Muscle of leg (tissue), 11 donors: ENCODE measurements around the gene CLIP1. TPM values are rescaled to one million over a fixed set of nuclear protein-coding genes. Genes with fewer than 3 reads are reported as not detected.
"Not testable (repeated sequence)": the region's sequence is repeated elsewhere in the genome, so short reads cannot be mapped to it uniquely, and the experiment has no call there.

Source experiments
- DNase-seq: peaks from one replicate; pipeline ENCODE4 v3.0.0; 2013
- H3K27ac ChIP-seq: one replicate; pipeline ENCODE4 v1.5.1; 2013; ENCODE audit warnings: mild to moderate bottlenecking, low read length, control low read depth
- H3K27me3 ChIP-seq: one replicate; pipeline ENCODE4 v1.6.1; 2013; ENCODE audit warnings: low read length; ENCODE audit not compliant: control insufficient read depth, insufficient read depth
- H3K36me3 ChIP-seq: one replicate; pipeline ENCODE4 v1.6.1; 2013; ENCODE audit warnings: low read length; ENCODE audit not compliant: control insufficient read depth, insufficient read depth
- H3K4me1 ChIP-seq: one replicate; pipeline ENCODE4 v1.6.1; 2013; ENCODE audit warnings: low read length; ENCODE audit not compliant: control insufficient read depth, insufficient read depth
- H3K4me3 ChIP-seq: one replicate; pipeline ENCODE4 v1.5.1; 2013; ENCODE audit warnings: low read length, control low read depth
- H3K9me3 ChIP-seq: replicated peaks from 2 replicates; pipeline ENCODE4 v1.6.1; 2013; ENCODE audit warnings: low read depth, low read length; ENCODE audit not compliant: control insufficient read depth
- WGBS: methylation state at CpG from one replicate; pipeline ENCODE4 v1.1.5; 2013; ENCODE audit warnings: missing lambda C conversion rate; ENCODE audit not compliant: insufficient coverage; 5-methylcytosine and 5-hydroxymethylcytosine counted together
- polyA plus RNA-seq, 8 donors: library from polyadenylated mRNA; unstranded; fragments of 120-200 nt; gene quantifications; one replicate each; pipeline versions ENCODE4 v1.2.1 to v1.2.3, GENCODE V29; 2013; ENCODE audit warnings: inconsistent platforms in 1 of 8, low replicate concordance in 1 of 8; ENCODE audit not compliant: insufficient read length in 8 of 8, insufficient read depth in 1 of 8
- total RNA-seq: library from RNA; stranded (reverse); fragments of 120-200 nt; gene quantifications from one replicate; pipeline ENCODE4 v1.2.4, GENCODE V29; 2013

Gene CLIP1
- total and polyA plus RNA-seq, 9 donors, result 16.6 to 28.3 (median 20.6) TPM

DNA sequence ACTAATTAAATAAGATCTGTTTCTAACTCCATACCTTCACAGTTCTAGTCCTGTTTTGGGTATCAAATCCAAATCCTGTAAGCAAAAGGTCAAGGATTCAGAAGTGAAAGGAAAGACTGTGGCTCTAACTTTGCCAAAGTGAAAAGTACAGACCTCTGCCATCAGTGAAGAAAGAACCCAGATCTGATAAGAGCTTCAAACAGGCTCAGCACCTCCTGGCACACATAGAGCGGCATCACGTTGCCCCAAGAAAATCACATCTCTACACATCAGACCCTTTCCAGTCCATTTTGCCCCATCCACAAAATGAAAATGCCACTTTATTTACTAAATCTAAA lies 23.2 kb downstream of the CLIP1 start:
- no peaks in the 10 kb centered on the region for H3K27me3 ChIP-seq
- no peak overlapping the region for H3K4me3 ChIP-seq
- H3K36me3 ChIP-seq, result peaks cover 4% of the 10 kb centered on the region
- no peak for DNase-seq
- no CpG with 5 or more reads among the region's 2 CpGs for WGBS
- peaks cover 10% of the 10 kb centered on the region for H3K4me1 ChIP-seq
- no peak overlapping the region for H3K27ac ChIP-seq
- H3K9me3 ChIP-seq, result no peaks in the 10 kb centered on the region

DNA sequence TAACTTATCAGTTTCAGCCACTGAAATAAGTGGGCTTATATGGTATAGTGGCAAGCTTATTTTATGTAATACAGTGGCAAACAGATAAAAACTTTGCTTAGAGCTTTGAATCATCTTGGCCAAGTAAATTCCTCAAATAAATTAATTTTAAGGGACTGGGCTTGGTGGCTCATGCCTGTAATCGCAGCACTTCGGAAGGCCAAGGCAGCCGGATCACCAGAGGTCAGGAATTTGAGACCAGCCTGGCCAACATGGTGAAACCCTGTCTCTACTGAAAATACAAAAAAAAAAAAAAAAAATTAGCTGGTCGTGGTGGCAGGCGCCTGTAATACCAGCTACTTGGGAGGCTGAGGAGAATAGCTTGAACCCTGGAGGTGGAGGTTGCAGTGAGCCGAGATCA lies 24.5 kb downstream of the CLIP1 start:
- H3K27ac ChIP-seq, H3K27me3 ChIP-seq, H3K36me3 ChIP-seq, DNase-seq, H3K4me3 ChIP-seq, H3K9me3 ChIP-seq: not testable (repeated sequence)
- 90% methylated on average over 2 of the region's 6 CpGs for WGBS
- peaks cover 10% of the 10 kb centered on the region for H3K4me1 ChIP-seq

GRCh38 chr12:122395319-122395718 lies 27.1 kb downstream of the CLIP1 start:
- 52% methylated on average over 2 of the region's 3 CpGs for WGBS
- no peak overlapping the region for H3K4me3 ChIP-seq
- H3K4me1 ChIP-seq, result peaks cover 9% of the 10 kb centered on the region
- H3K36me3 ChIP-seq, result peaks cover 2% of the 10 kb centered on the region
- no peak overlapping the region for H3K27ac ChIP-seq
- DNase-seq, result no peak
- no peaks in the 10 kb centered on the region for H3K9me3 ChIP-seq
- no peaks in the 10 kb centered on the region for H3K27me3 ChIP-seq

GRCh38 chr12:122394626-122395194 lies 27.8 kb downstream of the CLIP1 start:
- Histone ChIP-seq H3K36me3 (peaks cover 3% of the 10 kb centered on the region), H3K9me3 (no peaks in the 10 kb centered on the region), H3K4me1 (peaks cover 2% of the 10 kb centered on the region), H3K27me3 (no peaks in the 10 kb centered on the region), H3K27ac (no peak overlapping the region), H3K4me3 (no peak overlapping the region)
- DNase-seq, result no peak
- no CpG with 5 or more reads among the region's 15 CpGs for WGBS

- Histone ChIP-seq H3K4me1 (no peaks in the 10 kb centered on the region), H3K27me3 (no peaks in the 10 kb centered on the region), H3K27ac (no peak overlapping the region), H3K4me3 (no peak overlapping the region), H3K9me3 (no peaks in the 10 kb centered on the region), H3K36me3 (peaks cover 4% of the 10 kb centered on the region)
- no peak for DNase-seq
- 100% methylated on average over 2 of the region's 4 CpGs for WGBS
Measured at GRCh38 chr12:122393817-122394216, 28.7 kb downstream of the CLIP1 start.

GRCh38 chr12:122392411-122392810 lies 30.1 kb downstream of the CLIP1 start:
- peaks cover 4% of the 10 kb centered on the region for H3K36me3 ChIP-seq
- WGBS, result no CpG with 5 or more reads among the region's 5 CpGs
- no peak overlapping the region for H3K27ac ChIP-seq
- no peaks in the 10 kb centered on the region for H3K27me3 ChIP-seq
- no peaks in the 10 kb centered on the region for H3K9me3 ChIP-seq
- no peak overlapping the region for H3K4me3 ChIP-seq
- DNase-seq, result no peak
- H3K4me1 ChIP-seq, result no peaks in the 10 kb centered on the region

DNA sequence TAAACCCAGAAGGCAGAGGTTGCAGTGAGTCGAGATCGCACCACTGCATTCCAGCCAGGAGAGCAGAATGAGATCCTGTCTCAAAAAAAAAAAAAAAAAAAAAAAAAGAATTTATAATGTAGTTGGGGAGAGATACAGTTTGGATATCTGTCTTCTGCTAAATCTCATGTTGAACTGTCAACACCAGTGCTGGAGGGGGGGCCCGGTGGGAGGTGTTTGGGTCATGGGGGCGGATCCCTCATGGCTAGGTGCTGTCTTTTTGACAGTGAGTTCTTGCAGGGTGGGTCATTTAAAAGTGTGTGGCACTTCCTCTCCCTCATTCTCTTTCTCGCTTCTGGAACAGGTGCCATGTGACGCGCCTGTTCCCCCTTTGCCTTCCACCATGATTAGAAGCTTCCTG lies 32.8 kb downstream of the CLIP1 start:
- H3K9me3 ChIP-seq, result no peaks in the 10 kb centered on the region
- no peak for DNase-seq
- no peaks in the 10 kb centered on the region for H3K27me3 ChIP-seq
- H3K4me3 ChIP-seq, result no peak overlapping the region
- no peak overlapping the region for H3K27ac ChIP-seq
- peaks cover 4% of the 10 kb centered on the region for H3K36me3 ChIP-seq
- 89% methylated on average over 6 of the region's 7 CpGs for WGBS
- H3K4me1 ChIP-seq, result no peaks in the 10 kb centered on the region

DNA sequence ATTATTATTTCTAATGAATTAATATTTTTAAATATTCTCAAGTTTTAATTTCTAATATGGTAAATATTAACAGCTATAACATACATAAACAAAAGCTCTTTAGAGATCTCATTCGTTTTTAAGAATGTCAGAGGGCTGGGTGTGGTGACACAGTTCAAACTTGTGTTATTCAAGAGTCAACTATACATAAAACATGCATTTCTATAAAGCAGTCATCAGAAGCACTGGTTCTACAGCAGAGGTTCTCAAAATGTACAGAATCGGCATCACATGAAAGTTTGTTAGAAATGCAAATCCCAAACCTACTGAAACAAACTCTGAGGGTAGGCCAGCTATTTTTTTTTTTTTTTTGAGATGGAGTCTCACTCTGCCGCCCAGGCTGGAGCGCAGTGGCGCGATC lies 34.6 kb downstream of the CLIP1 start:
- no CpG with 5 or more reads among the region's 6 CpGs for WGBS
- Histone ChIP-seq H3K4me3 (no peak overlapping the region), H3K36me3 (peaks cover 4% of the 10 kb centered on the region), H3K27me3 (no peaks in the 10 kb centered on the region), H3K9me3 (no peaks in the 10 kb centered on the region), H3K4me1 (no peaks in the 10 kb centered on the region), H3K27ac (no peak overlapping the region)
- no peak for DNase-seq

DNA sequence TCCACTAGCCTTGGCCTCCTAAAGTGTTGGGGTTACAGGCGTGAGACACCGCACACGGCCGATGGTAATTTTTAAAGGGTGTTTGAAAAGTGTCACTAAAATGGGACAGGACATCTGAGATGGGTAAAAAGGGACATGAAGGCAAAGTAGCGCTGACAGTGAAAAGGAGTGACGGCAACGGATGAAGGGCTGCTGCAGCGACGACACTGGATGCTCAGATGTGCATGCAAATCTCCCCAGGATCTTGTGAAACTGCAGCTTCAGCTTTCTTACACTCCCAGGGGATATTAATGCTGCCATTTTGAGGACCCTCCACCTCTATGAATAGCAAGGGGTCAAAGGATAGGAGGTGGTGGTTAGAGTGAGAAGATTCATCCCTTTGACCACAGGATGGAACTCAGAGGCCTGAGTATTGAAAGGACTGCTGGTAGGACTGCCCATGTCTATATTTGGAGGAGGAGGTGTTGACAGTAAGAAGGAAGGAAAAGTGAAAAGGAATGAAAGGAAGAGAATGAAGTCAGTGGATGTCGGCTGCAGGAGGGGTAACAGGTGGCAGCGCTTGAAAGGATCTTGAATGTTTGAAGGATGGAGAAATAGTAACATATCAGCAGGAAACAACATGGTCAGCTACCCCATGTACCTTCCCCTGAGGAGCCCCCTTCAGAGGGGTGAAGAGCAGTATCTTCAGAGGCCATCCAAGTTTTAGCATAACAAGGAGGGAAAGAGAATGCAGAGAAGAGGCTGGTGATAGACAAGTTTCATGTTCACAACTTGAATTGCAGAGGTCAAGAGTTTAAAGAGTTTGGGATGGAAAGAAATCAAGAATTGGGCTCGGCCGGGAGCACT lies 37.1 kb downstream of the CLIP1 start:
- H3K9me3 ChIP-seq, result no peaks in the 10 kb centered on the region
- DNase-seq, result no peak
- no peak overlapping the region for H3K4me3 ChIP-seq
- WGBS, result 95% methylated on average over 9 of the region's 13 CpGs
- H3K4me1 ChIP-seq, result no peaks in the 10 kb centered on the region
- no peak overlapping the region for H3K27ac ChIP-seq
- peaks cover 3% of the 10 kb centered on the region for H3K36me3 ChIP-seq
- H3K27me3 ChIP-seq, result no peaks in the 10 kb centered on the region

GRCh38 chr12:122382919-122383350 lies 39.5 kb downstream of the CLIP1 start:
- WGBS, result 38% methylated on average over 2 of the region's 6 CpGs

More at GRCh38 chr12:122382919-122383350, 39.5 kb downstream of the CLIP1 start:
- Histone ChIP-seq H3K36me3 (peaks cover 11% of the 10 kb centered on the region), H3K4me3 (no peak overlapping the region), H3K27me3 (no peaks in the 10 kb centered on the region), H3K27ac (no peak overlapping the region), H3K9me3 (no peaks in the 10 kb centered on the region), H3K4me1 (no peaks in the 10 kb centered on the region)
- DNase-seq, result no peak
